A549 (cell line): ENCODE measurements around the gene SLC35E1. TPM values are rescaled to one million over a fixed set of nuclear protein-coding genes. Genes with fewer than 3 reads are reported as not detected.

Experiments
- ATAC-seq, 2 experiments: fragments of 200-7000 bp in 1 of 2; fragments of >200 bp in 1 of 2; cut with Nextera tagmentation in 1 of 2; cut with Tn5 transposase in 1 of 2; 3 replicates each; pipeline versions ENCODE4 v1.8.0 to v1.9.1; 2018 to 2020; ENCODE audit warnings: mild to moderate bottlenecking in 1 of 2, moderate library complexity in 1 of 2
- CTCF ChIA-PET: fragments of 300-600 bp; sonication (Branson Sonifier 250); formaldehyde crosslinking; extraction: SDS; loops from one replicate; lab custom pipeline; 2021; ENCODE audit warnings: antibody characterized with exemption, inconsistent platforms; lab: Yijun Ruan, JAX
- POLR2A ChIA-PET: fragments of 350-600 bp; formaldehyde crosslinking; extraction: SDS; loops from one replicate; lab custom pipeline; 2021; ENCODE audit warnings: antibody characterized with exemption, inconsistent platforms; lab: Yijun Ruan, JAX
- DNase-seq, 2 experiments: peaks; one replicate each; pipeline versions ENCODE4 v3.0.0 to v3.0.0-alpha.2; 2011 to 2016; ENCODE audit warnings: low read depth in 1 of 2, low spot score in 1 of 2
- FAIRE-seq: peaks from 2 replicates; lab custom pipeline; 2011; peaks lifted over from hg19 to GRCh38; lab: Jason Lieb, UNC
- H3K27ac ChIP-seq, 2 experiments: fragments of >200 bp; sonication (Bioruptor Twin); formaldehyde crosslinking; 3 replicates each; pipeline ENCODE4 v1.5.1; 2016 to 2017
- H3K4me1 ChIP-seq: fragments of >200 bp; sonication (Bioruptor Twin); formaldehyde crosslinking; 3 replicates; pipeline ENCODE4 v1.6.1; 2016
- H3K4me2 ChIP-seq: fragments of >200 bp; sonication (Bioruptor Twin); formaldehyde crosslinking; 3 replicates; pipeline ENCODE4 v1.6.1; 2016
- H3K4me3 ChIP-seq: fragments of >200 bp; sonication (Bioruptor Twin); formaldehyde crosslinking; 3 replicates; pipeline ENCODE4 v1.5.1; 2016
- H3K9me3 ChIP-seq: fragments of >200 bp; sonication (Bioruptor Twin); formaldehyde crosslinking; 3 replicates; pipeline ENCODE4 v1.6.1; 2016
- CBX2 ChIP-seq: fragments of 200-600 bp; sonication (generic); IDR thresholded peaks from 2 replicates; pipeline ENCODE4 v1.6.1; 2016; ENCODE audit warnings: low read depth, mild to moderate bottlenecking, borderline replicate concordance
- CEBPB ChIP-seq, 2 experiments: fragments of >200 bp in 1 of 2; sonication (Bioruptor Twin) in 1 of 2; formaldehyde crosslinking in 1 of 2; IDR thresholded peaks; 2 replicates each; pipeline ENCODE4 v1.6.1; 2012 to 2016
- CHD4 ChIP-seq: fragments of 200-600 bp; sonication (generic); IDR thresholded peaks from 2 replicates; pipeline ENCODE4 v1.6.1; 2016; ENCODE audit warnings: antibody characterized with exemption, mild to moderate bottlenecking, borderline replicate concordance
- EHMT2 ChIP-seq: fragments of 200-600 bp; sonication (generic); IDR thresholded peaks from 2 replicates; pipeline ENCODE4 v1.6.1; 2016; ENCODE audit warnings: antibody characterized with exemption, low read depth, mild to moderate bottlenecking, moderate library complexity
- EP300 ChIP-seq, 2 experiments: fragments of >200 bp; sonication (Bioruptor Twin); formaldehyde crosslinking; IDR thresholded peaks; 2 replicates in 1 of 2; 3 replicates in 1 of 2; pipeline ENCODE4 v1.6.1; 2016 to 2017
- FOSL2 ChIP-seq, 2 experiments: fragments of 450-650 bp in 1 of 2; fragments of >200 bp in 1 of 2; sonication (Bioruptor Twin) in 1 of 2; formaldehyde crosslinking; IDR thresholded peaks; 2 replicates each; pipeline versions ENCODE4 v1.5.0 to v1.6.1; 2016 to 2020; ENCODE audit warnings: mild to moderate bottlenecking in 1 of 2, moderate library complexity in 1 of 2
- FOXS1 ChIP-seq: fragments of 250-450 bp; sonication (Bioruptor Pico); IDR thresholded peaks from 2 replicates; pipeline ENCODE4 v1.5.0; 2020; ENCODE audit warnings: mild to moderate bottlenecking, moderate library complexity
- GATA3 ChIP-seq: IDR thresholded peaks from 2 replicates; pipeline ENCODE4 v1.6.1; 2012; ENCODE audit warnings: borderline replicate concordance
- HEYL ChIP-seq: fragments of 250-450 bp; sonication (Bioruptor Pico); IDR thresholded peaks from 2 replicates; pipeline ENCODE4 v1.8.0; 2021; ENCODE audit warnings: mild to moderate bottlenecking, moderate library complexity
- JUN ChIP-seq, 2 experiments: fragments of >200 bp; sonication (Bioruptor Twin); formaldehyde crosslinking; IDR thresholded peaks; 2 replicates in 1 of 2; 3 replicates in 1 of 2; pipeline ENCODE4 v1.6.1; 2016 to 2017
- JUNB ChIP-seq: fragments of >200 bp; sonication (Bioruptor Twin); formaldehyde crosslinking; IDR thresholded peaks from 2 replicates; pipeline ENCODE4 v1.6.1; 2016
- NR3C1 ChIP-seq: fragments of >200 bp; sonication (Bioruptor Twin); formaldehyde crosslinking; IDR thresholded peaks from 3 replicates; pipeline ENCODE4 v1.6.1; 2017
- POLR2A ChIP-seq: IDR thresholded peaks from 2 replicates; pipeline ENCODE4 v1.6.1; 2012; ENCODE audit warnings: mild to moderate bottlenecking, low read length
- POLR2AphosphoS2 ChIP-seq: conservative IDR thresholded peaks from 2 replicates; pipeline ENCODE4 v1.6.1; 2012; ENCODE audit warnings: low read length, improper control_type of control experiment, inconsistent platforms
- RARB ChIP-seq: fragments of 250-450 bp; sonication (Bioruptor Pico); IDR thresholded peaks from 2 replicates; pipeline ENCODE4 v1.8.0; 2021; ENCODE audit warnings: mild to moderate bottlenecking, moderate library complexity
- RFX5 ChIP-seq: fragments of 450-650 bp; IDR thresholded peaks from 2 replicates; pipeline ENCODE4 v1.7.1; 2014; ENCODE audit warnings: antibody characterized with exemption, mild to moderate bottlenecking, moderate library complexity
- RNF2 ChIP-seq: fragments of 200-600 bp; sonication (generic); IDR thresholded peaks from 2 replicates; pipeline ENCODE4 v1.6.1; 2016; ENCODE audit warnings: low read depth, mild to moderate bottlenecking, antibody characterized with exemption, moderate library complexity, borderline replicate concordance
- SMC3 ChIP-seq: fragments of >200 bp; sonication (Bioruptor Twin); formaldehyde crosslinking; IDR thresholded peaks from 3 replicates; pipeline ENCODE4 v1.6.1; 2018; ENCODE audit warnings: inconsistent platforms
- SREBF2 ChIP-seq: fragments of 450-650 bp; IDR thresholded peaks from 2 replicates; pipeline ENCODE4 v1.6.1; 2014; ENCODE audit warnings: mild to moderate bottlenecking, moderate library complexity
- TP53 ChIP-seq: fragments of 250-450 bp; sonication (Bioruptor Pico); IDR thresholded peaks from 2 replicates; pipeline ENCODE4 v1.5.0; 2021; ENCODE audit warnings: mild to moderate bottlenecking, moderate library complexity
- ZC3H11A ChIP-seq: fragments of 450-650 bp; IDR thresholded peaks from 2 replicates; pipeline ENCODE4 v1.6.1; 2014; ENCODE audit warnings: antibody characterized with exemption, mild to moderate bottlenecking
- ZFP36 ChIP-seq: fragments of 450-650 bp; IDR thresholded peaks from 2 replicates; pipeline ENCODE4 v1.6.1; 2014; ENCODE audit warnings: borderline replicate concordance; ENCODE audit not compliant: partially characterized antibody
- ZNF302 ChIP-seq: fragments of 250-450 bp; sonication (Bioruptor Pico); IDR thresholded peaks from 2 replicates; pipeline ENCODE4 v1.9.0; 2021; ENCODE audit warnings: inconsistent platforms, mild to moderate bottlenecking, moderate library complexity
- WGBS: methylation state at CpG from one replicate; pipeline ENCODE4 v1.1.6; 2017; ENCODE audit errors: missing lambda C conversion rate; 5-methylcytosine and 5-hydroxymethylcytosine counted together
- polyA plus RNA-seq, 4 experiments: library from polyadenylated mRNA; depleted of rRNA in 3 of 4; stranded (reverse); fragments of >200 nt; fragmentation: RNase III in 1 of 4; extraction: RNeasy Plus Mini Kit Qiagen cat#74134 plus additional on column Dnase treatment in 1 of 4; gene quantifications; 2 replicates in 3 of 4; 3 replicates in 1 of 4; pipeline ENCODE4 v1.2.3, GENCODE V29; 2011 to 2017
- TF ChIP-seq, protein P1 (sequence below): fragments of 150-350 bp; IDR thresholded peaks from 2 replicates; pipeline ENCODE4 v1.6.1; 2014; ENCODE audit warnings: low read depth, mild to moderate bottlenecking, low read length
- TF ChIP-seq, protein P2 (sequence below): fragments of 200-600 bp; sonication (generic); IDR thresholded peaks from 2 replicates; pipeline ENCODE4 v1.6.1; 2016; ENCODE audit warnings: antibody characterized with exemption, mild to moderate bottlenecking, moderate library complexity
- TF ChIP-seq, protein P3 (sequence below): IDR thresholded peaks from 2 replicates; pipeline ENCODE4 v1.6.1; 2012; ENCODE audit warnings: low read depth, borderline replicate concordance
- TF ChIP-seq, protein P4 (sequence below): fragments of 250-450 bp; sonication (Bioruptor Pico); IDR thresholded peaks from 2 replicates; pipeline ENCODE4 v1.5.0; 2020; ENCODE audit warnings: low read depth, mild to moderate bottlenecking, moderate library complexity

The SLC35E1 gene
- polyA plus RNA-seq, 2 of the 4 experiments (the other 2 are of a cell fraction) = 17.2 to 25.1 TPM

DNA sequence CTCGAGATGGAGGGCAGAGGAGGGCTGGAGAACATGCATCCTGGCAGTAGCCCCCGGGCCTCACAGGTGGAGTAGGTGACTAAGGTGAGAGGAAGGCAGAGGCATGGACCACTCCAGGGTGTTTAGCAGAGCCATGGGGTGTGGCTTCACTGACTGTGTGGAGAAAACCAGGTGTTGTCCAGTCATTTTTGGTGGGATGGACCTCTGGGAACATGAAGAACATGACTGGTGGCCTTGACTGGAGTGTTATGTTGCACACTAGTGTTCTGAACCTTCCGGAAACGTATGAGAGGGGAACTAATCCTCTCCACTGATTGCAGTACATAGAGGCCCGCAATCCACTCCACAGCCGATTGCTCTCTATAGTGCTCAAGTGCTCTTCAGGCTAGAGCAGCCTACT, 38.9 kb upstream of the SLC35E1 start (continued):
- no peak for TF ChIP-seq RFX5
- TF ChIP-seq POLR2AphosphoS2 = no peak

DNA sequence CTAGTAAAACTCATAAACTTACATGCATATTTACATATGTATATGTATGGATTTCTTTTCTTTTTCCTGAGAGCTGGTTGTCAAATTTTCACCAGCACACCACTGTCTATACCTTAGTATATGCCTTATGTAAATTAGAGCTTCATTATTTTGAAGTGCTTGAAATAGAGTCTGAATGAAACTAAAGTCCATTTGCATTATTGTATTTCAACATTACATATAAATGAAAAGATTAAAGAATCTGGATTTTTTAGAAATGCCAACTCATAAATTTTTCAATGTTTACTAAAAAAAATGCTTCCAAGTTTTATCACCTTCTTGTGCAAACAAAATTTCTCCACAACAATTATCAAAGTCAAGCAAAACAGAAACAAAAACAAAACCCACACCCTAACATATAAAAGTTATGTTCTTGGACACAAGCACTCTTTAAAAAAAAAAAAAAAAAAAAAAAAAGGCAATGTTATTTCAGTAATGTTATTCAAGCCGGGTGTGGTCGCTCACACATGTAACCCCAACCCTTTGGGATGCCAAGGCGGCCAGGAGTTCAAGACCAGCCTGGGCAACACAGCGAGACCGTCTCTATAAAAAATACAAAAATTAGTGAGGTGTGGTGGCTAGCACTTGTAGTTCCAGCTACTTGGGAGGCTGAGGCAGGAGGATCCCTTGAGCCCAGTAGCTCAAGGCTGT, 37.4 kb upstream of the SLC35E1 start:
- H3K9me3 ChIP-seq = no peaks in the 10 kb centered on the region
- ChIA-PET POLR2A (no interaction called here), CTCF (no interaction called here)
- FAIRE-seq (no peak), DNase-seq (no peak), ATAC-seq (no peak)
- H3K27ac ChIP-seq = no peak overlapping the region
- no peak overlapping the region for H3K4me2 ChIP-seq
- H3K4me1 ChIP-seq = peaks cover 5% of the 10 kb centered on the region
- 72% methylated on average over 5 of the region's 5 CpGs for WGBS
- H3K4me3 ChIP-seq = no peak overlapping the region
- no peak for TF ChIP-seq FOXS1 (CRISPR knock-in tag)
- no peak for TF ChIP-seq FOSL2 (IDR thresholded peaks at IDR 0.05)
- no peak for TF ChIP-seq FOSL2 (CRISPR knock-in tag; IDR thresholded peaks at IDR 0.05)
- TF ChIP-seq GATA3 = no peak
- no peak for TF ChIP-seq JUN (IDR thresholded peaks at IDR 0.05)
- TF ChIP-seq RARB (CRISPR knock-in tag) = no peak
- TF ChIP-seq, protein P1, sequence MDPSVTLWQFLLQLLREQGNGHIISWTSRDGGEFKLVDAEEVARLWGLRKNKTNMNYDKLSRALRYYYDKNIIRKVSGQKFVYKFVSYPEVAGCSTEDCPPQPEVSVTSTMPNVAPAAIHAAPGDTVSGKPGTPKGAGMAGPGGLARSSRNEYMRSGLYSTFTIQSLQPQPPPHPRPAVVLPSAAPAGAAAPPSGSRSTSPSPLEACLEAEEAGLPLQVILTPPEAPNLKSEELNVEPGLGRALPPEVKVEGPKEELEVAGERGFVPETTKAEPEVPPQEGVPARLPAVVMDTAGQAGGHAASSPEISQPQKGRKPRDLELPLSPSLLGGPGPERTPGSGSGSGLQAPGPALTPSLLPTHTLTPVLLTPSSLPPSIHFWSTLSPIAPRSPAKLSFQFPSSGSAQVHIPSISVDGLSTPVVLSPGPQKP = no peak
- no peak for TF ChIP-seq POLR2AphosphoS2
- no peak for TF ChIP-seq ZNF302 (CRISPR knock-in tag)
- TF ChIP-seq, all 56 proteins: peak for 0

DNA sequence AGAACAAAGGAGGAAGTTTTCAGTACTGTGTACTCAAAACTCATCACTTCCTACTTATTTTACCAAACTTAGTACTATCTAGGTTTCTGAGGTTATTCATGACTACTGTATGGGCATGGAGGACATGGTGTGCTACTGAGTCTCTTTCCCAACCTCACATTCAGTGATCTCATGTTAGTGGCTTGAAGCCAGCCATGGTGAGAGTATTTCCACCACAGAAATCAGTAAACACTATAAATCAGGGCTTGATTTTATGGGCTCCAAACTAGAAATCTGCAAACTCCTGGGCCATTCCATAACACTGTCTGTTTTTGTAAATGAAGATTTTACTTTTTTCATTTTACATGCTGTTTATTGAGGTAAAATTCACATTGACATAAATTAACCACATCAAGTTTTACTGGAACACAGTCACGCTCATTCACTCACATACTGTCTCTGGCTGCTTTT, 36.1 kb upstream of the SLC35E1 start:
- ChIA-PET CTCF (interaction anchor here (0.6 kb wide), 1 partner anchor 106 kb away, joined by 5 read pairs; no protein-coding TSS in a partner anchor), POLR2A (no interaction called here)
- H3K4me2 ChIP-seq = no peak overlapping the region
- H3K4me1 ChIP-seq = peaks cover 5% of the 10 kb centered on the region
- ATAC-seq (no peak), DNase-seq (no peak), FAIRE-seq (no peak)
- H3K27ac ChIP-seq = no peak overlapping the region; a peak in 1 of 6 replicates
- H3K4me3 ChIP-seq = no peak overlapping the region
- 97% methylated on average over 1 of the region's 1 CpG for WGBS
- TF ChIP-seq CHD4 (no peak), EP300 (IDR thresholded peaks at IDR 0.05) (no peak), GATA3 (no peak)
- no peaks in the 10 kb centered on the region for H3K9me3 ChIP-seq

DNA sequence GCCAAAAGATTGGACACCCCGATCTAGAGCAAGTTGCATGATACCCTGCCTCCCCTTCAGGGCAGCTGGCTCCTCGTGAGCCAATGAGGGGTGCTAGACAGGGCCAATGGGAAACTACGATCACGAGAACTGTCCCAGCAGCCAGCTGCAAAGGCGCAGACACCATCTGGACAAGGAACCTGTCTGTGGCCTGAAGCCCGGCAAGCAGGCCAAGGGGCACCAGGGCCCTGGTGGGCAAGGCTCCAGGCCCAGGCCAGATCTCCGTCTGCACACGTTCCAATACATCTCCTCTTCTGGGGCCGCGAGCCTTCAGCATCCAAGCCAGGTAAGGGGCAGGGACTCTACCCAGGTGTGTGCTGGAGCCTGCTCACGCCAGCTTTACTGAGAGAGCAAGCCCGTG, 35.6 kb upstream of the SLC35E1 start:
- Histone ChIP-seq H3K27ac (peak overlapping the region in 1 of 2 experiments; percentile 11; a peak in 1 of 6 replicates), H3K4me3 (no peak overlapping the region), H3K4me1 (peaks cover 5% of the 10 kb centered on the region), H3K4me2 (no peak overlapping the region), H3K9me3 (no peaks in the 10 kb centered on the region)
- WGBS = 95% methylated on average over 12 of the region's 12 CpGs
- ChIA-PET POLR2A (no interaction called here), CTCF (interaction anchor here (0.6 kb wide), 1 partner anchor 107 kb away, joined by 5 read pairs; no protein-coding TSS in a partner anchor)
- DNase-seq (no peak), FAIRE-seq (no peak), ATAC-seq (no peak)
- TF ChIP-seq, protein P2, sequence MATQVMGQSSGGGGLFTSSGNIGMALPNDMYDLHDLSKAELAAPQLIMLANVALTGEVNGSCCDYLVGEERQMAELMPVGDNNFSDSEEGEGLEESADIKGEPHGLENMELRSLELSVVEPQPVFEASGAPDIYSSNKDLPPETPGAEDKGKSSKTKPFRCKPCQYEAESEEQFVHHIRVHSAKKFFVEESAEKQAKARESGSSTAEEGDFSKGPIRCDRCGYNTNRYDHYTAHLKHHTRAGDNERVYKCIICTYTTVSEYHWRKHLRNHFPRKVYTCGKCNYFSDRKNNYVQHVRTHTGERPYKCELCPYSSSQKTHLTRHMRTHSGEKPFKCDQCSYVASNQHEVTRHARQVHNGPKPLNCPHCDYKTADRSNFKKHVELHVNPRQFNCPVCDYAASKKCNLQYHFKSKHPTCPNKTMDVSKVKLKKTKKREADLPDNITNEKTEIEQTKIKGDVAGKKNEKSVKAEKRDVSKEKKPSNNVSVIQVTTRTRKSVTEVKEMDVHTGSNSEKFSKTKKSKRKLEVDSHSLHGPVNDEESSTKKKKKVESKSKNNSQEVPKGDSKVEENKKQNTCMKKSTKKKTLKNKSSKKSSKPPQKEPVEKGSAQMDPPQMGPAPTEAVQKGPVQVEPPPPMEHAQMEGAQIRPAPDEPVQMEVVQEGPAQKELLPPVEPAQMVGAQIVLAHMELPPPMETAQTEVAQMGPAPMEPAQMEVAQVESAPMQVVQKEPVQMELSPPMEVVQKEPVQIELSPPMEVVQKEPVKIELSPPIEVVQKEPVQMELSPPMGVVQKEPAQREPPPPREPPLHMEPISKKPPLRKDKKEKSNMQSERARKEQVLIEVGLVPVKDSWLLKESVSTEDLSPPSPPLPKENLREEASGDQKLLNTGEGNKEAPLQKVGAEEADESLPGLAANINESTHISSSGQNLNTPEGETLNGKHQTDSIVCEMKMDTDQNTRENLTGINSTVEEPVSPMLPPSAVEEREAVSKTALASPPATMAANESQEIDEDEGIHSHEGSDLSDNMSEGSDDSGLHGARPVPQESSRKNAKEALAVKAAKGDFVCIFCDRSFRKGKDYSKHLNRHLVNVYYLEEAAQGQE = no peak
- TF ChIP-seq HEYL (CRISPR knock-in tag) = no peak
- TF ChIP-seq, protein P3, sequence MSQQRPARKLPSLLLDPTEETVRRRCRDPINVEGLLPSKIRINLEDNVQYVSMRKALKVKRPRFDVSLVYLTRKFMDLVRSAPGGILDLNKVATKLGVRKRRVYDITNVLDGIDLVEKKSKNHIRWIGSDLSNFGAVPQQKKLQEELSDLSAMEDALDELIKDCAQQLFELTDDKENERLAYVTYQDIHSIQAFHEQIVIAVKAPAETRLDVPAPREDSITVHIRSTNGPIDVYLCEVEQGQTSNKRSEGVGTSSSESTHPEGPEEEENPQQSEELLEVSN = no peak
- TF ChIP-seq FOXS1 (CRISPR knock-in tag) = no peak
- no peak for TF ChIP-seq EHMT2
- TF ChIP-seq SREBF2 = no peak
- TF ChIP-seq POLR2A = no peak
- no peak for TF ChIP-seq ZFP36
- TF ChIP-seq, protein P4, sequence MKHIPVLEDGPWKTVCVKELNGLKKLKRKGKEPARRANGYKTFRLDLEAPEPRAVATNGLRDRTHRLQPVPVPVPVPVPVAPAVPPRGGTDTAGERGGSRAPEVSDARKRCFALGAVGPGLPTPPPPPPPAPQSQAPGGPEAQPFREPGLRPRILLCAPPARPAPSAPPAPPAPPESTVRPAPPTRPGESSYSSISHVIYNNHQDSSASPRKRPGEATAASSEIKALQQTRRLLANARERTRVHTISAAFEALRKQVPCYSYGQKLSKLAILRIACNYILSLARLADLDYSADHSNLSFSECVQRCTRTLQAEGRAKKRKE (CRISPR knock-in tag) = no peak
- TF ChIP-seq CBX2 = no peak
- TF ChIP-seq NR3C1 = no peak
- TF ChIP-seq CEBPB (IDR thresholded peaks at IDR 0.05) = no peak
- no peak for TF ChIP-seq JUNB
- no peak for TF ChIP-seq RNF2
- no peak for TF ChIP-seq TP53 (CRISPR knock-in tag)
- no peak for TF ChIP-seq SMC3
- TF ChIP-seq ZC3H11A = no peak
